ENCODE measurements around the gene NFAT5. TPM values are rescaled to one million over a fixed set of nuclear protein-coding genes. Genes with fewer than 3 reads are reported as not detected.

The NFAT5 gene
- total and polyA plus RNA-seq, 9 of the 15 experiments (the other 6 are each of a cell fraction or from before 2014, with no cell fraction given), result 0.78 to 20.5 (median 12.4) TPM

- peak in 1 of 2 experiments; percentile 88; a peak in 2 of 3 replicates for TF ChIP-seq CBX3 (IDR thresholded peaks at IDR 0.05; ENCODE audit: borderline replicate concordance in 1 of 2, low read length in 2 of 2)
- peak; percentile 91 for TF ChIP-seq TOE1 (IDR thresholded peaks at IDR 0.05; ENCODE audit: borderline replicate concordance)
- no peak for TF ChIP-seq TOE1 (CRISPR knock-in tag; IDR thresholded peaks at IDR 0.05; ENCODE audit: borderline replicate concordance, low read depth)
- TF ChIP-seq ZNF589 (CRISPR knock-in tag; IDR thresholded peaks at IDR 0.05; ENCODE audit: low read depth), result 0 out of 2 replicates have a peak, but pooled peaks have one; percentile 21
- TF ChIP-seq EHMT2 (IDR thresholded peaks at IDR 0.05), result peak; percentile 93; the same call in 1 of the 2 replicates
- no peak for TF ChIP-seq SMARCA4 (IDR thresholded peaks at IDR 0.05)
- TF ChIP-seq BCL6 (CRISPR knock-in tag; IDR thresholded peaks at IDR 0.05), result no peak
- TF ChIP-seq NFATC3 (IDR thresholded peaks at IDR 0.05), result no peak
- peak; percentile 92 for TF ChIP-seq USF2 (CRISPR knock-in tag; IDR thresholded peaks at IDR 0.05)
- TF ChIP-seq YY1 (IDR thresholded peaks at IDR 0.05; ENCODE audit: borderline replicate concordance in 1 of 3, control insufficient read depth in 1 of 3, extremely low read depth in 1 of 3, insufficient read depth in 3 of 3, insufficient read length in 1 of 3, insufficient replicate concordance in 2 of 3, low read depth in 1 of 3, low read length in 2 of 3), result peak in 2 of 3 experiments; percentile 37 to 80
- peak; percentile 46; the same call in 1 of the 2 replicates for TF ChIP-seq SIN3B (IDR thresholded peaks at IDR 0.05; ENCODE audit: low read depth)
- TF ChIP-seq PHF20 (IDR thresholded peaks at IDR 0.05; ENCODE audit: partially characterized antibody), result peak; percentile 95
- TF ChIP-seq NFRKB (IDR thresholded peaks at IDR 0.05; ENCODE audit: low read depth), result peak; percentile 94
- TF ChIP-seq TFE3 (CRISPR knock-in tag; IDR thresholded peaks at IDR 0.05), result peak; percentile 85
- TF ChIP-seq RBM25 (IDR thresholded peaks at IDR 0.05; ENCODE audit: low read depth, low read length, severe bottlenecking), result peak; percentile 40
- TF ChIP-seq HNRNPLL (IDR thresholded peaks at IDR 0.05; ENCODE audit: low read depth, low read length, poor library complexity, severe bottlenecking), result no peak
- TF ChIP-seq POLR2H (tag; IDR thresholded peaks at IDR 0.05; ENCODE audit: low read depth), result peak; percentile 57; the same call in 1 of the 2 replicates
- peak; percentile 61; the same call in 1 of the 2 replicates for TF ChIP-seq DMBX1 (CRISPR knock-in tag; IDR thresholded peaks at IDR 0.05; ENCODE audit: borderline replicate concordance)
- TF ChIP-seq NFYB (IDR thresholded peaks at IDR 0.05; ENCODE audit: extremely low read depth, insufficient read length), result peak; percentile 13
Observed at GRCh38 chr16:69522732-69523404, 42.9 kb upstream of the NFAT5 start (continued).

All from K562 (cell line).